B cell (primary cell): Measurements from ENCODE around the gene ENOX1. TPM values are rescaled to one million over a fixed set of nuclear protein-coding genes. Genes with fewer than 3 reads are reported as not detected.

Source experiments
- ATAC-seq: fragments of 200-7000 bp; cut with Tn5 transposase; one replicate; pipeline ENCODE4 v1.10.0; 2021; ENCODE audit warnings: low read depth, mild to moderate bottlenecking, moderate number of reproducible peaks, moderate library complexity
- CTCF ChIA-PET: fragments of 350-600 bp; sonication (Branson Sonifier 250); formaldehyde crosslinking; loops from one replicate; lab custom pipeline; 2021; ENCODE audit warnings: antibody characterized with exemption, inconsistent platforms; lab: Charles Lee
- POLR2A ChIA-PET: fragments of 350-600 bp; sonication (Branson Sonifier 250); formaldehyde crosslinking; loops from one replicate; lab custom pipeline; 2021; ENCODE audit warnings: antibody characterized with exemption; lab: Charles Lee
- DNase-seq: peaks from one replicate; pipeline ENCODE4 v3.0.0; 2013
- H2AFZ ChIP-seq: 2 replicates; pipeline ENCODE4 v1.6.1; 2012; ENCODE audit warnings: mild to moderate bottlenecking, low read depth, low read length; ENCODE audit not compliant: insufficient read depth, poor library complexity, severe bottlenecking
- H3K27ac ChIP-seq, 2 donors: 1 replicate in 1 of 2; 2 replicates in 1 of 2; pipeline ENCODE4 v1.5.1; 2012 to 2013; ENCODE audit warnings: low read length in 2 of 2, mild to moderate bottlenecking in 2 of 2, moderate library complexity in 1 of 2
- H3K27me3 ChIP-seq, 4 experiments: fragments of 200-600 bp in 1 of 4; sonication (generic) in 1 of 4; replicated peaks in 1 of 4; 1 replicate in 2 of 4; 2 replicates in 2 of 4; pipeline versions ENCODE4 v1.6.1 to v1.7.0; 2013 to 2016; ENCODE audit warnings: low read length in 3 of 4, mild to moderate bottlenecking in 2 of 4, mixed read lengths in 1 of 4, moderate library complexity in 1 of 4; ENCODE audit not compliant: insufficient read depth in 4 of 4, control insufficient read depth in 3 of 4; ENCODE audit errors: control extremely low read depth in 1 of 4
- H3K36me3 ChIP-seq, 2 experiments: replicated peaks in 1 of 2; 1 replicate in 1 of 2; 2 replicates in 1 of 2; pipeline versions ENCODE4 v1.6.1 to v1.7.1; 2013; ENCODE audit warnings: low read length in 1 of 2; ENCODE audit not compliant: insufficient read depth in 2 of 2, control insufficient read depth in 1 of 2; ENCODE audit errors: control extremely low read depth in 1 of 2, extremely low read depth in 1 of 2
- H3K4me1 ChIP-seq, 2 donors: fragments of 200-600 bp in 1 of 2; sonication (generic) in 1 of 2; 1 replicate in 1 of 2; 2 replicates in 1 of 2; pipeline versions ENCODE4 v1.5.1 to v1.6.1; 2013 to 2017; ENCODE audit warnings: low read length in 2 of 2; ENCODE audit not compliant: control insufficient read depth in 2 of 2, insufficient read depth in 2 of 2
- H3K4me2 ChIP-seq: replicated peaks from 2 replicates; pipeline ENCODE3; 2012; ENCODE audit warnings: mild to moderate bottlenecking, low read depth, low read length; ENCODE audit not compliant: poor library complexity, severe bottlenecking
- H3K4me3 ChIP-seq, 5 experiments: fragments of 200-600 bp in 1 of 5; sonication (generic) in 1 of 5; 1 replicate in 3 of 5; 2 replicates in 2 of 5; pipeline versions ENCODE4 v1.5.1 to v1.7.0; 2011 to 2016; ENCODE audit warnings: low read length in 4 of 5, mild to moderate bottlenecking in 4 of 5, low read depth in 2 of 5, control low read depth in 1 of 5, moderate library complexity in 1 of 5; ENCODE audit not compliant: insufficient read depth in 1 of 5; ENCODE audit errors: control extremely low read depth in 1 of 5, extremely low read depth in 1 of 5
- H3K79me2 ChIP-seq: fragments of 200-600 bp; sonication (generic); one replicate; pipeline ENCODE4 v1.6.0; 2016; ENCODE audit warnings: low read length; ENCODE audit not compliant: control insufficient read depth, insufficient read depth
- H3K9ac ChIP-seq: fragments of 200-600 bp; sonication (generic); 2 replicates; pipeline ENCODE4 v1.6.1; 2017; ENCODE audit warnings: mild to moderate bottlenecking, low read length, moderate library complexity
- H3K9me3 ChIP-seq, 3 donors: one replicate each; pipeline versions ENCODE4 v1.6.1 to v1.7.1; 2013; ENCODE audit warnings: low read length in 2 of 3; ENCODE audit not compliant: control insufficient read depth in 2 of 3, insufficient read depth in 1 of 3; ENCODE audit errors: control extremely low read depth in 1 of 3
- H4K20me1 ChIP-seq: 2 replicates; pipeline ENCODE4 v1.6.0; 2012; ENCODE audit warnings: mild to moderate bottlenecking, low read length; ENCODE audit not compliant: insufficient read depth, control insufficient read depth, poor library complexity, severe bottlenecking
- H3K27ac Mint-ChIP-seq: one replicate; pipeline ENCODE4 v1.8.0; 2021; ENCODE audit warnings: mixed read lengths
- H3K27me3 Mint-ChIP-seq: one replicate; pipeline ENCODE4 v1.8.0; 2021; ENCODE audit warnings: mixed read lengths
- H3K4me1 Mint-ChIP-seq: one replicate; pipeline ENCODE4 v1.8.0; 2021; ENCODE audit warnings: mixed read lengths
- H3K4me3 Mint-ChIP-seq: one replicate; pipeline ENCODE4 v1.8.0; 2021; ENCODE audit warnings: mixed read lengths
- H3K9me3 Mint-ChIP-seq: one replicate; pipeline ENCODE4 v1.8.0; 2022; ENCODE audit warnings: mixed read lengths; ENCODE audit not compliant: insufficient read depth
- EZH2 ChIP-seq: IDR thresholded peaks from 2 replicates; pipeline ENCODE4 v1.6.1; 2012; ENCODE audit warnings: borderline replicate concordance, low read depth, mild to moderate bottlenecking, moderate library complexity, low read length; ENCODE audit not compliant: insufficient read depth, poor library complexity, severe bottlenecking
- WGBS: methylation state at CpG from one replicate; pipeline ENCODE4 v1.1.5; 2013; ENCODE audit warnings: missing lambda C conversion rate; ENCODE audit not compliant: insufficient coverage; 5-methylcytosine and 5-hydroxymethylcytosine counted together
- intact Hi-C: fragments of 100-400 bp; cut with micrococcal nuclease; formaldehyde crosslinking; loops from one replicate; pipeline ENCODE4 v1.10.0; 2022
- polyA plus RNA-seq: library from polyadenylated mRNA; depleted of rRNA; stranded (reverse); fragments of >200 nt; gene quantifications from 2 replicates; pipeline ENCODE4 v1.2.3, GENCODE V29; 2012
- total RNA-seq, 2 donors: library from RNA; stranded (reverse); fragments of 120-200 nt in 1 of 2; gene quantifications; 1 replicate in 1 of 2; 2 replicates in 1 of 2; pipeline versions ENCODE4 v1.2.3 to v1.2.4, GENCODE V29; 2013 to 2022
- TF ChIP-seq, protein P1 (sequence below): fragments of 200-600 bp; IDR thresholded peaks from one replicate; pipeline ENCODE4 v1.8.0; 2022; ENCODE audit warnings: antibody characterized with exemption, mild to moderate bottlenecking

ENOX1 gene
- total and polyA plus RNA-seq, 2 donors (not counting 1 experiment from before 2014, with no cell fraction given) = not detected

DNA sequence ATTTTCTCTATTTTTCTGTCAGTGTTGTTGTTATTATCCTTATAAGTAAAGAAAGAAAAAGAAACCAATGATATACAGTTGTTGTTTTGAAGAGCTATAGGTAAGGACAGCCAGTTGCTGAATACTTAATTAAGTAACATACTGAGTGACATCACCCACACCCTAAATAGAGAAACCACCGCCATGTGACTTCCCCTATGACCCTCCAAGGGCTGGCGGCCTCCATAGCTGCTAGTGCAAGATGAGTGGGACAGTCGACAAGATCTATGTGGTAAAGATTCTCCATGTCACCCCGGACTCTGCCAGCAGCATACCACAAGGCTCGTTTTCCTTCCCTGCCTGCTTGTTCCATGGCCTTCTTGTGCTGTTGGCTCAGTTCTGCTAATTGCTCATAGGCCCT lies 542.3 kb downstream of the ENOX1 start:
- peaks cover 0 to 4% (median 0%) of the 10 kb centered on the region in 3 donors for H3K9me3 ChIP-seq
- intact Hi-C loops = no loop called here
- 81% methylated on average over 3 of the region's 5 CpGs for WGBS
- no peaks in the 10 kb centered on the region for H4K20me1 ChIP-seq
- peaks cover 0 to 6% (median 0%) of the 10 kb centered on the region in 4 experiments for H3K27me3 ChIP-seq
- H3K4me3 ChIP-seq = no peak overlapping the region
- ChIA-PET POLR2A (no interaction called here), CTCF (no interaction called here)
- H3K4me1 Mint-ChIP-seq = peaks cover 7% of the 10 kb centered on the region
- no peak overlapping the region for H3K9ac ChIP-seq
- no peak overlapping the region for H3K27ac ChIP-seq
- DNase-seq = no peak
- no peaks in the 10 kb centered on the region for H3K36me3 ChIP-seq
- H3K4me3 Mint-ChIP-seq = no peak overlapping the region
- TF ChIP-seq, protein P1, sequence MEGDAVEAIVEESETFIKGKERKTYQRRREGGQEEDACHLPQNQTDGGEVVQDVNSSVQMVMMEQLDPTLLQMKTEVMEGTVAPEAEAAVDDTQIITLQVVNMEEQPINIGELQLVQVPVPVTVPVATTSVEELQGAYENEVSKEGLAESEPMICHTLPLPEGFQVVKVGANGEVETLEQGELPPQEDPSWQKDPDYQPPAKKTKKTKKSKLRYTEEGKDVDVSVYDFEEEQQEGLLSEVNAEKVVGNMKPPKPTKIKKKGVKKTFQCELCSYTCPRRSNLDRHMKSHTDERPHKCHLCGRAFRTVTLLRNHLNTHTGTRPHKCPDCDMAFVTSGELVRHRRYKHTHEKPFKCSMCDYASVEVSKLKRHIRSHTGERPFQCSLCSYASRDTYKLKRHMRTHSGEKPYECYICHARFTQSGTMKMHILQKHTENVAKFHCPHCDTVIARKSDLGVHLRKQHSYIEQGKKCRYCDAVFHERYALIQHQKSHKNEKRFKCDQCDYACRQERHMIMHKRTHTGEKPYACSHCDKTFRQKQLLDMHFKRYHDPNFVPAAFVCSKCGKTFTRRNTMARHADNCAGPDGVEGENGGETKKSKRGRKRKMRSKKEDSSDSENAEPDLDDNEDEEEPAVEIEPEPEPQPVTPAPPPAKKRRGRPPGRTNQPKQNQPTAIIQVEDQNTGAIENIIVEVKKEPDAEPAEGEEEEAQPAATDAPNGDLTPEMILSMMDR = no peak
- no peak for TF ChIP-seq EZH2
- no peak overlapping the region for H3K4me2 ChIP-seq
- no peak for ATAC-seq
- peaks cover 3 to 4% of the 10 kb centered on the region in 2 donors for H3K4me1 ChIP-seq
- no peaks in the 10 kb centered on the region for H3K79me2 ChIP-seq
- no peak overlapping the region for H3K27ac Mint-ChIP-seq
- peaks cover 11% of the 10 kb centered on the region for H3K27me3 Mint-ChIP-seq
- H2AFZ ChIP-seq = no peak overlapping the region
- H3K9me3 Mint-ChIP-seq = no peaks in the 10 kb centered on the region

DNA sequence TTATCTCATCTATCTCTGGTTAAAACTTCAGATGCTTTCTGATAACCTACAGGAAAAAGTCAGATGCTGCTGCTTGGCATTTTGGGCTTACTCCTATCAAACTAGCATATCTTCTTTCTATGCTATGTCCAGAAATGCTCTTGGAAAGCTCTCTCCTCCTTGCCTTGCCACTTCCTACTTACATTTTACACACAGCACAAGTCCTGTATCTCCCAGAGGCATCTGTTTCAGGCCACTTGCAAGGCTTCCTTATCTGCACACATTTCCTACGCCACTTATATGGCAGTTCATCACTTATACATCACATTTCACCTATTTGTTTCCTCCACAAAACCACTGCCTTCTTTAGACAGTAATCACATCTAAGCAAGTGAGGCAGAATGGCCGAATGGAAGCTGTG lies 543.1 kb downstream of the ENOX1 start:
- H3K4me1 ChIP-seq = peaks cover 3 to 4% of the 10 kb centered on the region in 2 donors
- ChIA-PET CTCF (no interaction called here), POLR2A (no interaction called here)
- no peaks in the 10 kb centered on the region for H4K20me1 ChIP-seq
- H3K27me3 ChIP-seq = peaks cover 0 to 6% (median 0%) of the 10 kb centered on the region in 4 experiments
- 17% methylated on average over 2 of the region's 2 CpGs for WGBS
- TF ChIP-seq, protein P1 = no peak
- TF ChIP-seq EZH2 = no peak
- H3K4me3 ChIP-seq = no peak overlapping the region
- DNase-seq (no peak), ATAC-seq (no peak)
- intact Hi-C loops = no loop called here
- no peaks in the 10 kb centered on the region for H3K79me2 ChIP-seq
- peaks cover 7% of the 10 kb centered on the region for H3K4me1 Mint-ChIP-seq
- no peaks in the 10 kb centered on the region for H3K9me3 Mint-ChIP-seq
- no peak overlapping the region for H3K4me3 Mint-ChIP-seq
- no peak overlapping the region for H3K27ac ChIP-seq
- H3K27ac Mint-ChIP-seq = no peak overlapping the region
- H3K4me2 ChIP-seq = no peak overlapping the region
- no peak overlapping the region for H2AFZ ChIP-seq
- H3K9ac ChIP-seq = no peak overlapping the region
- H3K9me3 ChIP-seq = peaks cover 0 to 4% (median 0%) of the 10 kb centered on the region in 3 donors
- peaks cover 11% of the 10 kb centered on the region for H3K27me3 Mint-ChIP-seq
- no peaks in the 10 kb centered on the region for H3K36me3 ChIP-seq
